HepG2 (cell line): ENCODE results near the gene FAM216A. TPM values are rescaled to one million over a fixed set of nuclear protein-coding genes. Genes with fewer than 3 reads are reported as not detected.

ENCODE experiments used
- CENPT ChIP-seq: sonication (generic); formaldehyde crosslinking; IDR thresholded peaks from 2 replicates; pipeline ENCODE4 v1.8.0; 2022; ENCODE audit warnings: low read depth, mild to moderate bottlenecking, moderate library complexity, missing genetic modification reagents
- HOXA9 ChIP-seq: sonication (generic); formaldehyde crosslinking; IDR thresholded peaks from 2 replicates; pipeline ENCODE4 v1.8.1; 2022; ENCODE audit warnings: missing genetic modification reagents, mild to moderate bottlenecking, moderate library complexity, borderline replicate concordance
- JUN ChIP-seq: sonication (generic); formaldehyde crosslinking; IDR thresholded peaks from 2 replicates; pipeline ENCODE4 v1.4.0; 2020; ENCODE audit warnings: mild to moderate bottlenecking, missing genetic modification reagents
- MEIS2 ChIP-seq: sonication (generic); formaldehyde crosslinking; IDR thresholded peaks from 2 replicates; pipeline ENCODE4 v1.9.0; 2021; ENCODE audit warnings: mild to moderate bottlenecking, missing genetic modification reagents
- ZFP90 ChIP-seq: sonication (generic); formaldehyde crosslinking; IDR thresholded peaks from 2 replicates; pipeline ENCODE4 v1.8.0; 2022; ENCODE audit warnings: missing genetic modification reagents, mild to moderate bottlenecking, inconsistent platforms, borderline replicate concordance
- ZNF225 ChIP-seq: sonication (generic); formaldehyde crosslinking; IDR thresholded peaks from 2 replicates; pipeline ENCODE4 v1.4.0; 2020; ENCODE audit warnings: mild to moderate bottlenecking, missing genetic modification reagents
- ZNF441 ChIP-seq: sonication (generic); formaldehyde crosslinking; IDR thresholded peaks from 2 replicates; pipeline ENCODE4 v1.7.0; 2021; ENCODE audit warnings: missing genetic modification reagents, borderline replicate concordance
- ZNF512 ChIP-seq: sonication (generic); formaldehyde crosslinking; IDR thresholded peaks from 2 replicates; pipeline ENCODE4 v1.4.0; 2020; ENCODE audit warnings: mild to moderate bottlenecking, missing genetic modification reagents
- ZNF672 ChIP-seq: sonication (generic); formaldehyde crosslinking; IDR thresholded peaks from 2 replicates; pipeline ENCODE4 v1.8.1; 2022; ENCODE audit warnings: missing genetic modification reagents
- ZNF678 ChIP-seq: sonication (generic); formaldehyde crosslinking; IDR thresholded peaks from 2 replicates; pipeline ENCODE4 v1.4.0; 2020; ENCODE audit warnings: mild to moderate bottlenecking, missing genetic modification reagents
- polyA plus RNA-seq, 8 experiments: library from polyadenylated mRNA; depleted of rRNA in 3 of 8; stranded (reverse) in 7 of 8; unstranded in 1 of 8; fragments of >200 nt; fragmentation: Illumina TruSeq in 4 of 8; extraction: Trizol in 4 of 8; gene quantifications; 2 replicates each; pipeline versions ENCODE4 v1.2.1 to v1.2.3, GENCODE V29; 2011 to 2016; ENCODE audit warnings: low read depth in 4 of 8, missing spikeins in 1 of 8, mixed read lengths in 1 of 8; ENCODE audit not compliant: insufficient read depth in 1 of 8
- total RNA-seq, 5 experiments: library from RNA; depleted of rRNA; stranded (reverse); fragments of >200 nt; fragmentation: Illumina TruSeq; extraction: Trizol; gene quantifications; 2 replicates each; pipeline ENCODE4 v1.2.3, GENCODE V29; 2016; ENCODE audit warnings: low read depth in 1 of 5
- TF ChIP-seq, protein P1 (sequence below), 2 experiments: fragments of 450-650 bp in 1 of 2; sonication (generic) in 1 of 2; formaldehyde crosslinking in 1 of 2; IDR thresholded peaks; 2 replicates each; pipeline versions ENCODE4 v1.6.1 to v1.8.0; 2016 to 2022; ENCODE audit warnings: antibody characterized with exemption in 1 of 2, mild to moderate bottlenecking in 1 of 2, missing genetic modification reagents in 1 of 2
- TF ChIP-seq, protein P2 (sequence below): sonication (generic); formaldehyde crosslinking; IDR thresholded peaks from 2 replicates; pipeline ENCODE4 v1.4.0; 2020; ENCODE audit warnings: missing genetic modification reagents, mild to moderate bottlenecking, borderline replicate concordance

The FAM216A gene
- total and polyA plus RNA-seq, 2 of the 13 experiments (the other 11 are each of a cell fraction or from before 2014, with no cell fraction given) = 20.3 to 31.2 TPM

DNA sequence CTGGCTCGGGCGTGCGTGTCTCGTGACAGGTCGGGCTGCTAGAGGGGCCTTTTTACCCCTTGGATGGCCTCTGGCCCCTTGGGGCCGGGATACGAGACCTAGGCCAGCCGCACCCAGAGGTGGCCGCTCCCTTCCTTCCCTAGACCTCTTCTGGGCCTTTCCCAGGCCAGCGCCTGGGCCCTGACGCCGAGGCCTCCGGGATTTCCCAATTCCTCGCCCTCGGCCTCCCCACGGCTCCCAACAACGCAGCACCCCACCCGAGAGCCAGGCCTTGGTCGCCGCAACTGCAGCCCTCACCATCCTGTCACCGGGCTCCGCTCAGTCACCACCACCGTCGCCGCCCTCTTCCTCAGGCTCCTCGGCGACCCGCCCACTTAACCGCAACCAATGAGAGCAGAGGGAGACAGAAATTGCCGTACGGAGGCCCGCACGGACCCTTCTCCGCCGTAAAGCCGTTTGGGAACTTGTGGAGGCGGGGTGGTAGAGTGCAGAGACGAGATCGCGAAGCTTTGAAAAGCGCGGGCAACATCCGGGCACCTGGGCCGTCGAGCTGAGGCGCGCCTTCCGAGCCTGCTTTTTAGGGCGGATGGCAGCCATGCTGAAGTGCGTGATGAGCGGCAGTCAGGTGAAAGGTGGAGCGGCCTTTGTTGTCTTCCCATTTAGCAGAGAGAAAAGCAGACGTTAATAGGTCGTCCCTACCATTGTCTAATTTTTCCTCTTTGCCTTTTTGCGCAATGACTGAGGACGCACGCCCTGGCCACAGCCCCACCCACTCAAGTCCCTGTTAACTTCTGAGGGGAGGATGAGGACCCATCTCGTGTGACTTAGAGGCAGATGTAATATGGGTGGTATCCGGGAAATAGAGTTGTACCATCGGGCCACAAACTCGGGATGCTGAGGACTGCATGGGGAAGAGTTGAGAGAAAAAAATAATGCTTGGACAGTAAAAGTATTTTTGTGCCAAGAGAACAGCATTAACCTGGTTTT is 33.4 kb downstream of the FAM216A start, which contains the start of the genes RAD9B and VPS29 (continued):
- TF ChIP-seq, protein P1, sequence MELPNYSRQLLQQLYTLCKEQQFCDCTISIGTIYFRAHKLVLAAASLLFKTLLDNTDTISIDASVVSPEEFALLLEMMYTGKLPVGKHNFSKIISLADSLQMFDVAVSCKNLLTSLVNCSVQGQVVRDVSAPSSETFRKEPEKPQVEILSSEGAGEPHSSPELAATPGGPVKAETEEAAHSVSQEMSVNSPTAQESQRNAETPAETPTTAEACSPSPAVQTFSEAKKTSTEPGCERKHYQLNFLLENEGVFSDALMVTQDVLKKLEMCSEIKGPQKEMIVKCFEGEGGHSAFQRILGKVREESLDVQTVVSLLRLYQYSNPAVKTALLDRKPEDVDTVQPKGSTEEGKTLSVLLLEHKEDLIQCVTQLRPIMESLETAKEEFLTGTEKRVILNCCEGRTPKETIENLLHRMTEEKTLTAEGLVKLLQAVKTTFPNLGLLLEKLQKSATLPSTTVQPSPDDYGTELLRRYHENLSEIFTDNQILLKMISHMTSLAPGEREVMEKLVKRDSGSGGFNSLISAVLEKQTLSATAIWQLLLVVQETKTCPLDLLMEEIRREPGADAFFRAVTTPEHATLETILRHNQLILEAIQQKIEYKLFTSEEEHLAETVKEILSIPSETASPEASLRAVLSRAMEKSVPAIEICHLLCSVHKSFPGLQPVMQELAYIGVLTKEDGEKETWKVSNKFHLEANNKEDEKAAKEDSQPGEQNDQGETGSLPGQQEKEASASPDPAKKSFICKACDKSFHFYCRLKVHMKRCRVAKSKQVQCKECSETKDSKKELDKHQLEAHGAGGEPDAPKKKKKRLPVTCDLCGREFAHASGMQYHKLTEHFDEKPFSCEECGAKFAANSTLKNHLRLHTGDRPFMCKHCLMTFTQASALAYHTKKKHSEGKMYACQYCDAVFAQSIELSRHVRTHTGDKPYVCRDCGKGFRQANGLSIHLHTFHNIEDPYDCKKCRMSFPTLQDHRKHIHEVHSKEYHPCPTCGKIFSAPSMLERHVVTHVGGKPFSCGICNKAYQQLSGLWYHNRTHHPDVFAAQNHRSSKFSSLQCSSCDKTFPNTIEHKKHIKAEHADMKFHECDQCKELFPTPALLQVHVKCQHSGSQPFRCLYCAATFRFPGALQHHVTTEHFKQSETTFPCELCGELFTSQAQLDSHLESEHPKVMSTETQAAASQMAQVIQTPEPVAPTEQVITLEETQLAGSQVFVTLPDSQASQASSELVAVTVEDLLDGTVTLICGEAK (IDR thresholded peaks at IDR 0.05) = no peak
- TF ChIP-seq, protein P1 (CRISPR knock-in tag; IDR thresholded peaks at IDR 0.05) = peak; percentile 73
- TF ChIP-seq MEIS2 (peak; percentile 85; the same call in 1 of the 2 replicates), ZFP90 (CRISPR knock-in tag) (peak; percentile 97), JUN (peak; percentile 83), ZNF512 (CRISPR knock-in tag) (no peak; the same call in 1 of the 2 replicates), HOXA9 (CRISPR knock-in tag) (peak; percentile 89; the same call in 1 of the 2 replicates), ZNF441 (CRISPR knock-in tag) (peak; percentile 83; the same call in 1 of the 2 replicates), ZNF672 (CRISPR knock-in tag) (no peak), ZNF225 (no peak), ZNF678 (CRISPR knock-in tag) (peak; percentile 89; the same call in 1 of the 2 replicates), CENPT (peak; percentile 89; the same call in 1 of the 2 replicates)
- TF ChIP-seq, protein P2, sequence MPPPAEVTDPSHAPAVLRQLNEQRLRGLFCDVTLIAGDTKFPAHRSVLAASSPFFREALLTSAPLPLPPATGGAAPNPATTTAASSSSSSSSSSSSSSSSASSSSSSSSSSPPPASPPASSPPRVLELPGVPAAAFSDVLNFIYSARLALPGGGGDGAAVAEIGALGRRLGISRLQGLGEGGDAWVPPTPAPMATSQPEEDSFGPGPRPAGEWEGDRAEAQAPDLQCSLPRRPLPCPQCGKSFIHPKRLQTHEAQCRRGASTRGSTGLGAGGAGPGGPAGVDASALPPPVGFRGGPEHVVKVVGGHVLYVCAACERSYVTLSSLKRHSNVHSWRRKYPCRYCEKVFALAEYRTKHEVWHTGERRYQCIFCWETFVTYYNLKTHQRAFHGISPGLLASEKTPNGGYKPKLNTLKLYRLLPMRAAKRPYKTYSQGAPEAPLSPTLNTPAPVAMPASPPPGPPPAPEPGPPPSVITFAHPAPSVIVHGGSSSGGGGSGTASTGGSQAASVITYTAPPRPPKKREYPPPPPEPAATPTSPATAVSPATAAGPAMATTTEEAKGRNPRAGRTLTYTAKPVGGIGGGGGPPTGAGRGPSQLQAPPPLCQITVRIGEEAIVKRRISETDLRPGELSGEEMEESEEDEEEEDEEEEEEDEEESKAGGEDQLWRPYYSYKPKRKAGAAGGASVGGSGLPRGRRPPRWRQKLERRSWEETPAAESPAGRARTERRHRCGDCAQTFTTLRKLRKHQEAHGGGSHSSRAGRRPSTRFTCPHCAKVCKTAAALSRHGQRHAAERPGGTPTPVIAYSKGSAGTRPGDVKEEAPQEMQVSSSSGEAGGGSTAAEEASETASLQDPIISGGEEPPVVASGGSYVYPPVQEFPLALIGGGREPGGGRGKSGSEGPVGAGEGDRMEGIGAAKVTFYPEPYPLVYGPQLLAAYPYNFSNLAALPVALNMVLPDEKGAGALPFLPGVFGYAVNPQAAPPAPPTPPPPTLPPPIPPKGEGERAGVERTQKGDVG (CRISPR knock-in tag) = peak; percentile 99
